Measurements from ENCODE around the gene C1QTNF6.

DNA sequence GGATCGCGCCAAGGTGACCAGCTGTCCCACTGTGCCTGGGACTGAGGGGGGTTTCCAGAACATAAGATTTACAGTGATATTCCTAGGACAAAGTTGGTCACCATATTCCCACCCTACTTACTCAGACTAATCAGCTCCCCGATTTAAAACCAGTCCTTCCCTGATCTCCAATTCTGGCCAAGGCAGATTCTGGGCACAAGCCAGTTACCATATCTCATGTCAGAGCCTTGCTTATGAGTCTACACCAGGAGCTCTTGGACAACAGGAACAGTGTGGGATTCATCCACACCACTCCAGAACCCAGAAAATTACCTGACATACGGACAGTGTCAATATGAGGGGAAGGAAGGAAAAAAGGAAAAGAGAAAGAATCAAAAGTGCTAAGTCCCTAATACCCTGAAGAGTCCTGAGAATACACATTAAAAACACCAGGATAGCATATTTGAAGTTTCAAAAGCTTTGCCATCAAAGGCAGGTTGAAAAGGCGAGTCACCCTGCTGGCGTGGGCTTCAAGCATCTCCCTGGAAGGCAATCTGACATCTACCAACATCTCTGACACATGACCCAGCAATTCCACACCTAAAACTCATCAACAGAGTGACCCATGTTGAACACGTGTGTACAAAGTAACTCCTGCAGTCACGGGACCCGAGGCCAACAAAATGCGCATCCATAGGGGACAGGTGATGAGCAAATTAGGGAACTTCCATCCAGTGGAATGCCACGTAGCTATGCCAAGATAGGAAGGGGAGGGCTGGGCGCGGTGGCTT is 30.3 kb downstream of the C1QTNF6 start:
- TF ChIP-seq, protein P1, sequence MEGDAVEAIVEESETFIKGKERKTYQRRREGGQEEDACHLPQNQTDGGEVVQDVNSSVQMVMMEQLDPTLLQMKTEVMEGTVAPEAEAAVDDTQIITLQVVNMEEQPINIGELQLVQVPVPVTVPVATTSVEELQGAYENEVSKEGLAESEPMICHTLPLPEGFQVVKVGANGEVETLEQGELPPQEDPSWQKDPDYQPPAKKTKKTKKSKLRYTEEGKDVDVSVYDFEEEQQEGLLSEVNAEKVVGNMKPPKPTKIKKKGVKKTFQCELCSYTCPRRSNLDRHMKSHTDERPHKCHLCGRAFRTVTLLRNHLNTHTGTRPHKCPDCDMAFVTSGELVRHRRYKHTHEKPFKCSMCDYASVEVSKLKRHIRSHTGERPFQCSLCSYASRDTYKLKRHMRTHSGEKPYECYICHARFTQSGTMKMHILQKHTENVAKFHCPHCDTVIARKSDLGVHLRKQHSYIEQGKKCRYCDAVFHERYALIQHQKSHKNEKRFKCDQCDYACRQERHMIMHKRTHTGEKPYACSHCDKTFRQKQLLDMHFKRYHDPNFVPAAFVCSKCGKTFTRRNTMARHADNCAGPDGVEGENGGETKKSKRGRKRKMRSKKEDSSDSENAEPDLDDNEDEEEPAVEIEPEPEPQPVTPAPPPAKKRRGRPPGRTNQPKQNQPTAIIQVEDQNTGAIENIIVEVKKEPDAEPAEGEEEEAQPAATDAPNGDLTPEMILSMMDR (IDR thresholded peaks at IDR 0.05) = no peak
- TF ChIP-seq CHD2 (IDR thresholded peaks at IDR 0.05; ENCODE audit: low read length, partially characterized antibody) (no peak), JUN (IDR thresholded peaks at IDR 0.05) (no peak), EP300 (IDR thresholded peaks at IDR 0.05) (no peak), NR3C1 (IDR thresholded peaks at IDR 0.05) (no peak), JUNB (IDR thresholded peaks at IDR 0.05) (no peak)
- TF ChIP-seq, protein P2, sequence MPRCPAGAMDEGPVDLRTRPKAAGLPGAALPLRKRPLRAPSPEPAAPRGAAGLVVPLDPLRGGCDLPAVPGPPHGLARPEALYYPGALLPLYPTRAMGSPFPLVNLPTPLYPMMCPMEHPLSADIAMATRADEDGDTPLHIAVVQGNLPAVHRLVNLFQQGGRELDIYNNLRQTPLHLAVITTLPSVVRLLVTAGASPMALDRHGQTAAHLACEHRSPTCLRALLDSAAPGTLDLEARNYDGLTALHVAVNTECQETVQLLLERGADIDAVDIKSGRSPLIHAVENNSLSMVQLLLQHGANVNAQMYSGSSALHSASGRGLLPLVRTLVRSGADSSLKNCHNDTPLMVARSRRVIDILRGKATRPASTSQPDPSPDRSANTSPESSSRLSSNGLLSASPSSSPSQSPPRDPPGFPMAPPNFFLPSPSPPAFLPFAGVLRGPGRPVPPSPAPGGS (IDR thresholded peaks at IDR 0.05) = no peak

All from A549 (cell line).